Aorta (tissue), 4 donors: ENCODE results near the gene CDC25C. TPM values are rescaled to one million over a fixed set of nuclear protein-coding genes. Genes with fewer than 3 reads are reported as not detected.

Experiments used
- polyA plus RNA-seq, 2 donors: library from polyadenylated mRNA; stranded (reverse); fragments of 200-250 nt; gene quantifications; one replicate each; pipeline ENCODE4 v1.2.3, GENCODE V29; 2013
- total RNA-seq, 2 donors: library from RNA; stranded (reverse); fragmentation: NEBNext Ultra II Directional; extraction: Animal tissue kit (Norgen Biotek cat#: 25700); gene quantifications; one replicate each; pipeline ENCODE4 v1.2.1, GENCODE V29; 2021
- donor health status: healthy with polysubstance abuse.
- donor health status: Bipolar disorder and iron deficiency.
- donor health status: DM: no; HTN: no; CAD: no.
- donor health status: DM: yes; HTN: yes; CAD: no.

CDC25C gene
- total and polyA plus RNA-seq, 4 donors, result 0.38 TPM; not detected in 3

Other genes starting within 250 kb of the CDC25C start
- not detected for gene WNT8A, start 247.8 kb downstream of the CDC25C start, total RNA-seq
- gene WNT8A, start 247.8 kb downstream of the CDC25C start, polyA plus RNA-seq, result not detected
- gene NME5, start 192.4 kb downstream of the CDC25C start, total RNA-seq, result 1 to 10 TPM in 1 of 2 donors, under 1 TPM in 1; 0.58 to 2.1 TPM
- 1 to 10 TPM in 1 of 2 donors, not detected in 1; 2.6 TPM for gene NME5, start 192.4 kb downstream of the CDC25C start, polyA plus RNA-seq
- 10 to 100 TPM; 36.0 to 60.6 TPM for gene BRD8, start 153.2 kb downstream of the CDC25C start, total RNA-seq
- 10 to 100 TPM; 21.2 to 62.6 TPM for gene BRD8, start 153.2 kb downstream of the CDC25C start, polyA plus RNA-seq
- gene KIF20A, start 152.7 kb downstream of the CDC25C start, total RNA-seq, result 1 to 10 TPM in 1 of 2 donors, under 1 TPM in 1; 0.26 to 1.9 TPM
- gene KIF20A, start 152.7 kb downstream of the CDC25C start, polyA plus RNA-seq, result 1 to 10 TPM in 1 of 2 donors, under 1 TPM in 1; 0.10 to 1.4 TPM
- gene CDC23, start 118.5 kb downstream of the CDC25C start, total RNA-seq, result 10 to 100 TPM; 17.8 to 21.1 TPM
- 10 to 100 TPM in 1 of 2 donors, 1 to 10 TPM in 1; 5.8 to 15.6 TPM for gene CDC23, start 118.5 kb downstream of the CDC25C start, polyA plus RNA-seq
- 1 to 10 TPM in 1 of 2 donors, under 1 TPM in 1; 0.55 to 3.2 TPM for gene GFRA3, start 57.2 kb downstream of the CDC25C start, total RNA-seq
- not detected for gene GFRA3, start 57.2 kb downstream of the CDC25C start, polyA plus RNA-seq
- gene FAM53C, start 6.5 kb upstream of the CDC25C start, total RNA-seq, result 10 to 100 TPM; 25.8 to 26.7 TPM
- gene FAM53C, start 6.5 kb upstream of the CDC25C start, polyA plus RNA-seq, result 10 to 100 TPM in 1 of 2 donors, 1 to 10 TPM in 1; 9.9 to 14.7 TPM
- 10 to 100 TPM; 55.9 to 66.0 TPM for gene KDM3B, start 20.9 kb upstream of the CDC25C start, total RNA-seq
- gene KDM3B, start 20.9 kb upstream of the CDC25C start, polyA plus RNA-seq, result 10 to 100 TPM; 17.4 to 27.2 TPM
- 10 to 100 TPM in 1 of 2 donors, 1 to 10 TPM in 1; 6.6 to 19.2 TPM for gene REEP2, start 107.3 kb upstream of the CDC25C start, total RNA-seq
- gene REEP2, start 107.3 kb upstream of the CDC25C start, polyA plus RNA-seq, result 10 to 100 TPM in 1 of 2 donors, 1 to 10 TPM in 1; 6.4 to 21.9 TPM
- gene EGR1, start 133.7 kb upstream of the CDC25C start, total RNA-seq, result 100 to 1,000 TPM; 158 to 669 TPM
- 100 to 1,000 TPM in 1 of 2 donors, 10 to 100 TPM in 1; 61.5 to 300 TPM for gene EGR1, start 133.7 kb upstream of the CDC25C start, polyA plus RNA-seq
- gene ETF1, start 211.4 kb upstream of the CDC25C start, total RNA-seq, result 100 to 1,000 TPM in 1 of 2 donors, 10 to 100 TPM in 1; 69.2 to 101 TPM
- 10 to 100 TPM; 48.5 to 79.6 TPM for gene ETF1, start 211.4 kb upstream of the CDC25C start, polyA plus RNA-seq
- 100 to 1,000 TPM; 110 to 139 TPM for gene HSPA9, start 243.6 kb upstream of the CDC25C start, total RNA-seq
- gene HSPA9, start 243.6 kb upstream of the CDC25C start, polyA plus RNA-seq, result 10 to 100 TPM; 65.2 to 68.6 TPM